ENCODE data around the gene TYW1B.
"Not testable (repeated sequence)": the region's sequence is repeated elsewhere in the genome, so short reads cannot be mapped to it uniquely, and the experiment has no call there.

TYW1B gene, protein sequence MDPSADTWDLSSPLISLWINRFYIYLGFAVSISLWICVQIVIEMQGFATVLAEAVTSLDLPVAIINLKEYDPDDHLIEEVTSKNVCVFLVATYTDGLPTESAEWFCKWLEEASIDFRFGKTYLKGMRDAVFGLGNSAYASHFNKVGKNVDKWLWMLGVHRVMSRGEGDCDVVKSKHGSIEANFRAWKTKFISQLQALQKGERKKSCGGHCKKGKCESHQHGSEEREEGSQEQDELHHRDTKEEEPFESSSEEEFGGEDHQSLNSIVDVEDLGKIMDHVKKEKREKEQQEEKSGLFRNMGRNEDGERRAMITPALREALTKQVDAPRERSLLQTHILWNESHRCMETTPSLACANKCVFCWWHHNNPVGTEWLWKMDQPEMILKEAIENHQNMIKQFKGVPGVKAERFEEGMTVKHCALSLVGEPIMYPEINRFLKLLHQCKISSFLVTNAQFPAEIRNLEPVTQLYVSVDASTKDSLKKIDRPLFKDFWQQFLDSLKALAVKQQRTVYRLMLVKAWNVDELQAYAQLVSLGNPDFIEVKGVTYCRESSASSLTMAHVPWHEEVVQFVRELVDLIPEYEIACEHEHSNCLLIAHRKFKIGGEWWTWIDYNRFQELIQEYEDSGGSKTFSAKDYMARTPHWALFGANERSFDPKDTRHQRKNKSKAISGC

DNA sequence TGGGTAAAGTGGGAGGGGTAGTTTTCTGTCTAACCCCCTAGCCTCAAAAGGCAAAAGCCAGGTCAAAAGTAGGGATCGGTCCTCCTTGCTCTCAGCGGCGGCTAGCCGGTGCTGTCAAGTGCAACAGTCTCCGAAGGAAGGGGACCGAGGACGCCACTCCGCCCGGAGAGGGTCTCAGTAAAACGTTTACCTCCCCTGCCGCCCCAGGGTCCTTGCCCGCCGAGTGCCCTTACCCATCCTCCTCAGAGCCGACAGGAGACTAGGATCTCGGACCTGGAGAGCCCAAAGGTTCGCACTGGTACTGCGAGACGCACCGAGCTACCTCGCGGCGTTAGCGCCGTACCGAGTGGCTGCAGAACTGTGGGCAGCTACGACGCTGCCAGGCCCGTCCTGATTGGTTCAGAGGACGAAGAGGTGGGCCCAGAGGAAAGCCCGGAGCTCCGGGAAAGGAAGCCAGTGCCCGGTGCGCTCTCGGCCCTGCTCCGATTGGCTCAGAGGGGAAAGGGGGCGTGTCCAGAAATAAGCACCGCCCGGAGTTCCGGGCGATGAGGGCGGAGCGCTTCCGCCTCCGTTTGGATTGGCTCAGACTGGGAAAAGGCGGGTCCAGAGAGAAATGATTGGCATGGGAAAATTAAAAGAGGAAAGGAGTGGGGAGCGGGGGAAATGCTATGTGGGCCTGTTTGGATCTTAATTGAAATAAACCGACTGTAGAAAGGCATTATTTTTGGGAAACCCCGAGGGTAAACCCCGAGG, at the start of gene TYW1B:
TSS of gene TYW1B (minus strand) at position 362 of the 753 bp plus-strand sequence. CDS start at position 237, 125 bp downstream.
- peak; percentile 89 for DNase-seq (ENCODE audit: low read depth, low spot score)
- peak within 1 kb of the TSS; percentile 88 for H3K27ac ChIP-seq

DNA sequence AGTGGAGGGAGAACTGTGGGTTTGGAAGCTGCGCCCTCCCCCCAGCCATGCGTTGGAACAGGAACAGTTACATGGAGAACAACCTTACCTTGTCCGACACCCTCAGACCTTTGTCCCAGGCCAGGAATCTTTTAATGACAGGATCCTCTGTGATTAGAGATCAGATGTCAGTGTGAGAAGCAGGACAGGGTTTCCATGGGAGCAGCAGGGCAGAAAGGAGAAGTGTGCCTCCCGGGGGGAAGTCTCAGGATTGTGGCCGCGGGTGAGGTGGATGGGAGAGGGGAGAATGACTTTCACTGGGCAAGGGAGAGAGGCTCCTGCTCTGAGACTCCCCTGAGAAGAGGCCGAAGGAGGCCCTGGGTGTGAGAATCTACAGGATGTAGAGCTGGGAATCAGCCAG, 39.6 kb upstream of the TYW1B start:
- not testable (repeated sequence) for DNase-seq (ENCODE audit: low read depth, low spot score); H3K27ac ChIP-seq

DNA sequence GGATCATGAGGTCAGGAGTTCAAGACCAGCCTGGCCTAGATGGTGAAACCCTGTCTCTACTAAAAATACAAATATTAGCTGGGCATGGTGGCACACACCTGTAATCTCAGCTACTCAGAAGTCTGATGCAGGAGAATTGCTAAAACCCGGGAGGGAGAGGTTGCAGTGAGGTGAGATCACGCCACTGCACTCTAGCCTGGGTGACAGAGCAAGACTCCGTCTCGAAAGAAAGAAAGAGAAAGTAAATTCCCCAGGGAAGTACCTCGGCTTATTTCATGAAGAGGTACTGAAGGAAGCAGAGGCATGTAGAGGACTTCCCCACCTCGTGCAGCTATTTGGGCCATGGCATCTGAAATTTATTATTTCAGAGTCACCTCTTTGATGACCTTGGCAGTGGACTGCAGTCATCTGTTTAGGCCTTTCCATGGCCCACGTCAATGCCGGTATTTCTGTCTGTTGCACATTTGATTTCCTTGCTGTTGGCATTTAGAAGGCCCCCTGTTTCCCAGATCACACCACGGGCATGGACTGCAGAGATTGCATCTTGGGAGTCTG, 30.9 kb upstream of the TYW1B start:
- not testable (repeated sequence) for H3K27ac ChIP-seq; DNase-seq (ENCODE audit: low read depth, low spot score)

DNA sequence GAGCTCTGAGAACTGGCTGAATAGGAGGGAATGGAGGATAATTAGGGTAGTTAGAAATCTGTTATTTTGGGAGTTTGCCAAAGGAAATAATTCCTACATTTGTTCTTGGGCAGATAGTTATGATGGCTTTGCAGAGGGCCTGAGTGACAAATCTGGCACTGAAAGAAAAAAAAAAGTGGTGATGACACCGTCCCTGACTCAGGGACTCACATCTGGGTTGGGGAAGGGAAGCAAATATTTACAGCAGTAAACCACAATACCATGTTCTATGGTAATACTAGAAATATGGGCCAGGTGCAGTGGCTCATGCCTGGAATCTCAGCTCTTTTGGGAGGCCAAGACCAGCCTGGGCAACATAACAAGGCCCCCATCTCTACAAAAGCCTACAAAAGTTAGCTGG, 29.9 kb upstream of the TYW1B start:
- not testable (repeated sequence) for H3K27ac ChIP-seq; DNase-seq (ENCODE audit: low read depth, low spot score)

DNA sequence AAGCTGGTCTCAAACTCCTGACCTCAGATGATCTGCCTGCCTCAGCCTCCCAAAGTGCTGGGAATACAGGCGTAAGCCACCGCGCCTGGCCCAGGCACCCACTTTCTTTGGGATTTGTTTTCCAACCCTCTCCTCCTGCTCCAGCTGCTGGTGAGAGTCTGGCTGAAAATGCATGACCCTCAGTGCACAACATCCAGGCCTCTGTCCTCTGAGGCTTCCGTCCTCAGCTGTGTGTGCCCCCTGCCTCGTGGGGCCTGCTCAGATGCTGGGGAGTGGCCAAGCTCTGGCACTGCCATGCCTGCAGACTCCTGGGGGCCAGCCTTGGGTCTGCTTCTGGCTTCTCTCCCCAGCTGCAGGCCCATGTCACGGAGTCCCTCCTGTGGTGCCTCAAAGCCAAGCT, 27.3 kb upstream of the TYW1B start:
- not testable (repeated sequence) for H3K27ac ChIP-seq; DNase-seq (ENCODE audit: low read depth, low spot score)

DNA sequence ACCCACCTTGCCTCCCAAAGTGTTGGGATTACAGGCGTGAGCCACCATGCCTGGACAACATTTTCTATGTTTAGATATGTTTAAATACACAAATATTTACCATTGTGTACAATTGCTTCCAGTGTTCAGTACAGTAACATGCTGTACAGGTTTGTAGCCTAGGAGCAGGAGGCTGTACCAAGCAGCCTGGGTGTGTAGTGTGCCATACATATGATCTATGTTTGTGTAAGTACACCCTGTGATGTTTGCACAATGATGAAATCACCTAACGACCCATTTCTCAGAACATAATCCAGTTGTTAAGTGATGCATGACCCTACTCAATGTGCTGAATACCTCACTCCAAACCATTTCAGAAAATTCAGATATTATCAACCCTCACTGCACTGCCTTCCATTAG, 24.9 kb upstream of the TYW1B start:
- H3K27ac ChIP-seq; DNase-seq (ENCODE audit: low read depth, low spot score): not testable (repeated sequence)

DNA sequence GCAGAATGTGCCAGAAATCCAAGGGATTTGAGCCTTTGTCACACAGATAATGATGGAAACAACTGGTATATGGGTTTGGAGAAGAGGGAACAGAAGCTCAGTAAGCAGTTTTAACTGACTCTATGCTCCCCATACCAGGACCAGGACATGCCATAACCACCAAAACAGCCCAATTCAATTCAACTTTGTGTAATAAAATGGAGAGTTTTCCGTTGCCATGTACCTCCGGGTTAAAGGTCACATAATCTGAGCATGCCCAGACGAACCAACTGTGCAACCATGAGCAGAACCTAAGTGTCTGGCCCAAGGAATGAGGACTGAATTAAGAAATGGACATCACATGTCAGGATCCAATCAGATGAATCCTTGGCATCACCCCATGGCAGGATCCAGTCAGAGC, 22.7 kb upstream of the TYW1B start:
- not testable (repeated sequence) for H3K27ac ChIP-seq; DNase-seq (ENCODE audit: low read depth, low spot score)

DNA sequence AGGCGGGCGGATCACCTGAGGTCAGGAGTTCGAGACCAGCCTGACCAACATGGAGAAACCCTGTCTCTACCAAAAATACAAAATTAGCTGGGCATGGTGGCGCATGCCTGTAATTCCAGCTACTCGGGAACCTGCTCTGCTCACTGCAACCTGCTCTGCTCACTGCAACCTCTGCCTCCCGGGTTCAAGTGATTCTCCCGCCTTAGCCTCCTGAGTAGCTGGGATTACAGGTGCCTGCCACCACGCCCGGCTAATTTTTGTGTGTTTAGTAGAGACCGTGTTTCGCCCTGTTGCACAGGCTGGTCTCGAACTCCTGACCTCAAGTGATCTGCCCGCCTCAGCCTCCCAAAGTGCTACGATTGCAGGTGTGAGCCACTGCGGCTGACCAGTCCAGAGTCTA, 16.1 kb upstream of the TYW1B start:
- not testable (repeated sequence) for DNase-seq (ENCODE audit: low read depth, low spot score); H3K27ac ChIP-seq

DNA sequence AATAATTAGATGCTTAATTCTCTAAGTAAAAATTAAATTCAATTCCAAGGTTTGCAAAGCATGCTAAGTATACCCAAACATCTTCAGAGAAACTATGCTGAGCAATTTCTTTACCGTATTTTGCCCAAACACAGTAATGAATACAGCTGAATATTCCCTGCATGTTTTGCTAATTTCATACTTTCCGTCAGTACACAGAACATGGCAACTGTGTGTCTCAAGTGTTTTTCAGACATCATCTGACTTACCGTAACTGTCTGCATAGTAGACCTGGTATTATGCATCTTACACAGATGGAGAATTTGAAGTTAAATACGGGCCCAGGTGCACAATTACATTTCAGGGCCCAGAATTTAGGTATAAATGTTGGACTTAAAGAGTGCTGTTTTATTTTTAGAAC, 15.2 kb upstream of the TYW1B start:
- DNase-seq (ENCODE audit: low read depth, low spot score); H3K27ac ChIP-seq: not testable (repeated sequence)

DNA sequence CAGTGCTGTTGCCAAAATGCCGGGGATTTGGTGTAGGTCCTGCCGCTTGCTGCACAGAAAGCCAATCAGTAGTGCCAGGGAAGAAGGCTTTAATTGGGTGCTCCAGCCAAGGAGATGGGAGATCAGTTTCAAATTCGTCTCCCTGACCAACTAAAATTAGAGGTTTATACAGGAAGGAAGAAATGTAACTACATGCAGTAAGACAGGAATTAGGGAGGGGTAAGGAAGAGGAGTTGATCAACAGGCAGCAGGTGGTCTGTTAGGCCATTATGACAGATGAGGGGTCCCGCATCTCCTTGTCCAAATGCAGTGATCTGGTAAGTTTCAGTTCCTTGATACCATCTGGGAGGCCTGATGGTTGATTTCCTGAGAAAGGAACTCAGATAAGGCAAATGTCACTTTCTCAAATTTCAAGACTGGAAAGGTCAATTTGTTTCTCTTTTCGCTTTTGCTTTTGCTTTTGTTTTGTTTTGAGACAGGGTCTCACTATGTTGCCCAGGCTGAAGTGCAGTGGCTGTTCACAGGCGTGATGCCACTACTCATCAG, 13.0 kb upstream of the TYW1B start:
- DNase-seq (ENCODE audit: low read depth, low spot score); H3K27ac ChIP-seq: not testable (repeated sequence)

DNA sequence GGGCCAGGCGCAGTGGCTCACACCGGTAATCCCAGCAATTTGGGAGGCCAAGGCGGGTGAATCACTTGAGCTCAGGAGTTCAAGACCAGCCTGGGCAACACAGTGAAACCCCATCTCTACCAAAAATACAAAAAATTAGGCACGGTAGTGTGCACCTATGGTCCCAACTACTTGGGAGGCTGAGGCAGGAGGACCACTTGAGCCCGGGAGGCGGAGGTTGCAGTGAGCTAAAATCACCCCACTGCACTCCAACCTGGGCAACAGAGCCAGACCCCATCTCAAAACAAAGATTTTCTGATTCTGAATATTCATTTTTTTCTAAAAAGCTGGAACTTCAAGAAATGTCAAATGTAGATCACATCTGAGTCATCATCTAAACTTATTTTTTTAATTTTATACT, 10.3 kb upstream of the TYW1B start:
- DNase-seq (ENCODE audit: low read depth, low spot score); H3K27ac ChIP-seq: not testable (repeated sequence)

DNA sequence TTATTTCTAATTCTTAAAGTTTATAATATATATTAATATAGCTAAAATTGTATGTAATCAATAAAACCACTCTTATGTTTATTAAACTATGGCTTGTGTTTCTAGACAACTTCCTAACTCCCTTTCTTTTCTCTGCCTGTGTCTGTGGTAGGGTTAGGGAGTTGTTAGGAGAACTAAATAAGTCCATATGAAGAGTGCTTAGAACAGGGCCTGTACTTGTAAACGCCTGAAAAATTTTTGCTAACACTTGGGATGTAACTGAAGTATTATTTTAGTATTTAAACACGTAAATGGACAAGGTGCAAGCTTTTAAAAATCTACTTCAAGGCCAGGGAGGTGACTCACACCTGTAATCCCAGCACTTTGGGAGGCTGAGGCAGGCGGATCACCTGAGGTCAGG, 9.3 kb upstream of the TYW1B start:
- H3K27ac ChIP-seq; DNase-seq (ENCODE audit: low read depth, low spot score): not testable (repeated sequence)

DNA sequence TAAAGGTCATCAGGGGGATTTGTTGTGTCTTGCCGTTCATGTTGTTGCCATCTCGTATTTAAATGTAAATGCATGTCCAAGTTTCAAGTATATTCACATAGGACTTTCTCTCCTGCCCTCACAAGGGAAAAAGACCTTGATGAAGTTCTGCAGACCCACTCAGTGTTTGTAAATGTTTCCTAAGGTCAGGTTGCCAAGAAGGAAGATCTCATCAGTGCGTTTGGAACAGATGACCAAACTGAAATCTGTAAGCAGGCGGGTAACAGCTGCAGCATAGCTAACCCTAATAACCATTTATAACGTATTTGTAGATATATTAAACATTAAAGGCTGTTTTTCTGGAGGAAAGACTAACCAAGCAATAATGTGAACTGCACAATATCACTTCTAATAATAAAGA, 2.6 kb upstream of the TYW1B start:
- DNase-seq (ENCODE audit: low read depth, low spot score): not testable (repeated sequence)
- peak overlapping the region; percentile 88 for H3K27ac ChIP-seq

DNA sequence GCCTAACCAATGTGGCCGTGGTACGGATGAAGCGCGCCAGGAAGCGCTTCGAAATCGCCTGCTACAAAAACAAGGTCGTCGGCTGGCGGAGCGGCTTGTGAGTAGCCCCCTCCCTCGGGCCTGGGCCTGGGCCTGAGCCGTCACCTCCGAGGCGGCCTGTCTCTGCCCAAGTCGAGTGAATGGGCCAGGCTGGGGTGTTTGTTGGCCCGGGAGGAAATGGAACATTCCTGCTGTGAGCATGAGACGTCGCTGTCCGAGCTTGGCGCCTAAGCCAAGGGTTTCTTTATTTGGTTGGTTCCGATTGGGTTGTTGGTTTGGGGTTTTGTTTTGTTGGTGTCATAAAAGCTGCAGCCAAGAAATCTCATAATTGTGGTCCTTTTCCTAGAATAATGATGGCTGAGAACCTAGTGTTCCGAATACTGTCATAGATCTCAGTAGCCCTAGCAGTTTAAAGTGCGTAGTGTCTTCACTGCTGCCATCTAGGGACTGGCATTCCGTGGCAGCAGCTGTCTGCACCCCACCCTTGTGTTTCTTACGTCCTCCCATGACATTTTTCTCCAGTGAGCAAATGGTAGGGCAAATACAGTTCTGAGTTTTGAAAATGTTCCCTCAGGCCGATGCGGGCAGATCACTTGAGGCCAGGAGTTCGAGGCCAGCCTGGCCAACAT, 1.8 kb upstream of the TYW1B start:
- not testable (repeated sequence) for DNase-seq (ENCODE audit: low read depth, low spot score)
- peak overlapping the region; percentile 88 for H3K27ac ChIP-seq

DNA sequence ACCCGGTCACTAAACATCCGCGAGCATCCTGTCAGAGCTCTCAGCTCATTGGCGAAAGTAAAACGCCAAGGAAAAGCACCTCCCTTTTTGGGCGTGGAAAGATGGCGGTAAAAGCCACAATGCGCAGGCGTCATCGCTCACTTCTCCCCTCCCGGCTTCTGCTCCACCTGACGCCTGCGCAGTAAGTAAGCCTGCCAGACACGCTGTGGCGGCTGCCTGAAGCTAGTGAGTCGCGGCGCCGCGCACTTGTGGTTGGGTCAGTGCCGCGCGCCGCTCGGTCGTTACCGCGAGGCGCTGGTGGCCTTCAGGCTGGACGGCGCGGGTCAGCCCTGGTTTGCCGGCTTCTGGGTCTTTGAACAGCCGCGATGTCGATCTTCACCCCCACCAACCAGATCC, 1.3 kb upstream of the TYW1B start:
- DNase-seq (ENCODE audit: low read depth, low spot score): peak; percentile 89
- H3K27ac ChIP-seq: peak overlapping the region; percentile 88

DNA sequence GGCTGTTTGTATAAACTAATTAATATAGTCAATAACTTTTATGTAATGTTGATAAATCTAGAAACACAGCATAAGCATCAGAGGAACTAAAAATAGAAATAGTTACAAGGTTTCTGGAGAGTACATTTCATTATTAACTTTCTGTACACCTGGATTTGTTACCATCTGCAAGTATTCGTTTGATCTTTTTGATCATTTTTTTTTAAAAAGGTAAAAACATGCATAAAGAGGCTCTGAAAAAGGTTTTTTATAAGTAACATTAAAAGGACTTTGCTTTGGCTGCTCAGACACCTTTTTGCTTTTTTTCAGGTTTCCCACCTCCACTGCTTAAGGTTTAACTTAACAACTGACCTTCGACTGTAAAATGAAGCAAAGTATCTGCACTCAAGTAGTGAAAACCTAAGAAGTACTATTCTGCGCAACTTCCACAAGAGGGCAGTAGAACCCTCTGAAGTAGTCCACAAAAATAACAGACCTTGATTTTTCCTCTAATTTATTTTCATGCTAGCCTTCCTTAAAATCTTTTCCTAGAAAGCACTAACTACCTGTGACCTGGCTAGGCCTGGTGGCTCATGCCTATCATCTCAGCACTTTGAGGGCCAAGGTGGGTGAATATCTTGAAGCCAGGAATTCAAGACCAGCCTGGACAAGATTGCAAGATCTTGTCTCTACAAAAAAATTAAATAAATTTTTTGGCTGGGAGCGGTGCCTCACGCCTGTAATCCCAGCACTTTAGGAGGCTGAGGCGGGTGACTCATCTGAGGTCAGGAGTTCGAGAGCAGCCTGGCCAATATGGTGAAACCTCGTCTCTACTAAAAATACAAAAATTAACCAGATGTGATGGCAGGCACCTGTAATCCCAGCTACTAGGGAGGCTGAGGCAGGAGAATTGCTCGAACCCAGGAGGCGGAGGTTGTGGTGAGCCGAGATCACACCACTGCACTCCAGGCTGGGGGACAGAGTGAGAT, 4.0 kb downstream of the TYW1B start:
- DNase-seq (ENCODE audit: low read depth, low spot score): not testable (repeated sequence)
- H3K27ac ChIP-seq: peak overlapping the region; percentile 27

DNA sequence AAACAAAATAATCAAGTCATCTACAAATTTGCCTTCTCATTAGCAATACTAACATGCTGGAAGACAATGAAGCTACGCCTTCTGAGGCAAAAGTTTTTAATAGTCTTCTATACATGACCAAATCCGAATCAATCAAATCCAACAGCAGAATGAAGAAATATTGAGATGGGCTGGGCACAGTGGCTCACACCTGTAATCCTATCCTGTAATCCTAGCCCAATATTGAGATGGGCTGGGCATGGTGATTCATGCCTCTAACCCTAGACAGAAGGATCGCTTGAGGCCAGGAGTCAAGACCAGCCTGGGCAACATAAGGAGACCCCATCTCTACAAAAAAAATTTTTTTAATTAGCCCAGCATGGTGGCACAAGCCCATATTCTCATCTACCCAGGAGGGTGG, 5.5 kb downstream of the TYW1B start:
- not testable (repeated sequence) for DNase-seq (ENCODE audit: low read depth, low spot score); H3K27ac ChIP-seq

DNA sequence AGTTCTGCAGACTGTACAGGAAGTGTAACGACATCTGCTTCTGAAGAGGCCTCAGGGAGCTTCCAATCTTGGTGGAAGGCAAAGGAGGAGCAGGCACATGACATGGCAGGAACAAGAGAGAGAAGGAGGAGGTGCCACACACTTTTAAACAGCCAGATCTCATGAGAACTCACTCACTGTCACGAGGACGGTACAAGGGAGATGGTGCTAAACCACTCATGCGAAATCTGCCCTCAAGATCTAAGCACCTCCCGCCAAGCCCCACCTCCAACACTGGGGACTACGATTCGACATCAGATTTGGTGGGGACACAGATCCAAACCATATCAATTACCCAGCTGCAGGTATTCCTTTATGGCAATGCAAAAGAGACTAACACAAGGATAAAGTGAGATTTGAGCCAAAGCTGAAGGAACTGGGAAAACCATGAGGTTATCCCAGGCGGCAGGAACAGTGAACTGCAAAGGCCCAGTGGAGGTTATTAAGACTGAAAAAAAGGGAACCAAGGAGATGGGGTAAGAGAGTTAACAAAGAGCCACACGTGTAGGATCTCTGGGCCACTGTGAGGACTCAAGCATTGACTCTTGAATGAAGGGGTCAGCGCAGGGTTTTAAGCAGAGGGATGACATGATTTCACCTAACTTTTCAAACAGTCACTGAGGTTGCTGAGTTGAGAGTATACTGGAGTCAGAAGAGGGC, 9.2 kb downstream of the TYW1B start:
- H3K27ac ChIP-seq; DNase-seq (ENCODE audit: low read depth, low spot score): not testable (repeated sequence)

Data from epithelial cell of prostate (primary cell).